Measurements from ENCODE around the gene MICOS13.

Gene MICOS13

GRCh38 chr19:5672708-5673459 lies 7.4 kb downstream of the MICOS13 start:
- no peak for DNase-seq (ENCODE audit: low read depth)
- TF ChIP-seq CTCF (IDR thresholded peaks at IDR 0.05; ENCODE audit: control insufficient read depth, extremely low read depth, insufficient read depth) = no peak
- no peak overlapping the region for H3K4me3 ChIP-seq (ENCODE audit: low read depth, low read length)

GRCh38 chr19:5671600-5671999 lies 8.7 kb downstream of the MICOS13 start:
- H3K4me3 ChIP-seq (ENCODE audit: low read depth, low read length) = no peak overlapping the region
- DNase-seq (ENCODE audit: low read depth) = no peak
- TF ChIP-seq CTCF (IDR thresholded peaks at IDR 0.05; ENCODE audit: control insufficient read depth, extremely low read depth, insufficient read depth) = no peak

- no peak overlapping the region for H3K4me3 ChIP-seq (ENCODE audit: low read depth, low read length)
- DNase-seq (ENCODE audit: low read depth) = no peak
- TF ChIP-seq CTCF (IDR thresholded peaks at IDR 0.05; ENCODE audit: control insufficient read depth, extremely low read depth, insufficient read depth) = no peak
Observed at GRCh38 chr19:5669212-5669611, 11.1 kb downstream of the MICOS13 start.

GRCh38 chr19:5667751-5668271 lies 12.5 kb downstream of the MICOS13 start:
- no peak for TF ChIP-seq CTCF (IDR thresholded peaks at IDR 0.05; ENCODE audit: control insufficient read depth, extremely low read depth, insufficient read depth)
- no peak for DNase-seq (ENCODE audit: low read depth)
- no peak overlapping the region for H3K4me3 ChIP-seq (ENCODE audit: low read depth, low read length)

- TF ChIP-seq CTCF (IDR thresholded peaks at IDR 0.05; ENCODE audit: control insufficient read depth, extremely low read depth, insufficient read depth) = no peak
- no peak overlapping the region for H3K4me3 ChIP-seq (ENCODE audit: low read depth, low read length)
- DNase-seq (ENCODE audit: low read depth) = no peak
Observed at GRCh38 chr19:5666921-5667610, 13.2 kb downstream of the MICOS13 start.

- no peak for DNase-seq (ENCODE audit: low read depth)
Observed at GRCh38 chr19:5665781-5666513, 14.4 kb downstream of the MICOS13 start.

More at GRCh38 chr19:5665781-5666513, 14.4 kb downstream of the MICOS13 start:
- peak; percentile 17; the same call in 1 of the 2 replicates for TF ChIP-seq CTCF (IDR thresholded peaks at IDR 0.05; ENCODE audit: control insufficient read depth, extremely low read depth, insufficient read depth)
- H3K4me3 ChIP-seq (ENCODE audit: low read depth, low read length) = no peak overlapping the region
